ENCODE data around the gene ZFR2.

GRCh38 chr19:3850320-3850972 is 18.4 kb downstream of the ZFR2 start:
- TF ChIP-seq, protein P1, sequence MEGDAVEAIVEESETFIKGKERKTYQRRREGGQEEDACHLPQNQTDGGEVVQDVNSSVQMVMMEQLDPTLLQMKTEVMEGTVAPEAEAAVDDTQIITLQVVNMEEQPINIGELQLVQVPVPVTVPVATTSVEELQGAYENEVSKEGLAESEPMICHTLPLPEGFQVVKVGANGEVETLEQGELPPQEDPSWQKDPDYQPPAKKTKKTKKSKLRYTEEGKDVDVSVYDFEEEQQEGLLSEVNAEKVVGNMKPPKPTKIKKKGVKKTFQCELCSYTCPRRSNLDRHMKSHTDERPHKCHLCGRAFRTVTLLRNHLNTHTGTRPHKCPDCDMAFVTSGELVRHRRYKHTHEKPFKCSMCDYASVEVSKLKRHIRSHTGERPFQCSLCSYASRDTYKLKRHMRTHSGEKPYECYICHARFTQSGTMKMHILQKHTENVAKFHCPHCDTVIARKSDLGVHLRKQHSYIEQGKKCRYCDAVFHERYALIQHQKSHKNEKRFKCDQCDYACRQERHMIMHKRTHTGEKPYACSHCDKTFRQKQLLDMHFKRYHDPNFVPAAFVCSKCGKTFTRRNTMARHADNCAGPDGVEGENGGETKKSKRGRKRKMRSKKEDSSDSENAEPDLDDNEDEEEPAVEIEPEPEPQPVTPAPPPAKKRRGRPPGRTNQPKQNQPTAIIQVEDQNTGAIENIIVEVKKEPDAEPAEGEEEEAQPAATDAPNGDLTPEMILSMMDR (IDR thresholded peaks at IDR 0.05), result no peak
- no peak for TF ChIP-seq POLR2A (IDR thresholded peaks at IDR 0.05)
